GM12875 (cell line): Measurements from ENCODE around the gene CCNT2.

Experiments used
- H3K4me3 ChIP-seq: one replicate; pipeline ENCODE4 v1.5.1; 2011; ENCODE audit warnings: low read depth, low read length, control low read depth
- TF ChIP-seq, protein P1 (sequence below): IDR thresholded peaks from 2 replicates; pipeline ENCODE4 v1.5.1; 2011; ENCODE audit warnings: low read depth, mild to moderate bottlenecking, control low read depth, inconsistent platforms, low read length, moderate library complexity, borderline replicate concordance; ENCODE audit not compliant: insufficient read depth

CCNT2 gene

DNA sequence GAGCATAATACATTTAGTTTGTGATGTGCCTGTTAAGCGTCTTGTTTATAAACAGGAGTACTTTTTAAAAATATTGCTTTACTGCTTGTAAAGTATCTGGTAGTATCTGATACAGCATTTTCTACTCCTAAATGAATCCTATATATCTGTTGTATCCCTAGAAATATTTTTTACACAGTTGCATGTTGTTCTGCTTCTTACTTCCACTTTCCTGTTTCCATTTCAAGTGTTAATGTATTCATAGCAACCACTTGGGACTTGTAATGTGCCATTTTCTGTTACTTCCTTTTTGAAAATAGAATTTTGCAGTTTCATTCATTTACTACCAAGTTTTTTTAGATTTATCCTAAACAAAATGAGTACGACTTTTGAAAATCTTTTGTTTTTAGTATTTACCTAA, 24.9 kb downstream of the CCNT2 start:
- TF ChIP-seq, protein P1, sequence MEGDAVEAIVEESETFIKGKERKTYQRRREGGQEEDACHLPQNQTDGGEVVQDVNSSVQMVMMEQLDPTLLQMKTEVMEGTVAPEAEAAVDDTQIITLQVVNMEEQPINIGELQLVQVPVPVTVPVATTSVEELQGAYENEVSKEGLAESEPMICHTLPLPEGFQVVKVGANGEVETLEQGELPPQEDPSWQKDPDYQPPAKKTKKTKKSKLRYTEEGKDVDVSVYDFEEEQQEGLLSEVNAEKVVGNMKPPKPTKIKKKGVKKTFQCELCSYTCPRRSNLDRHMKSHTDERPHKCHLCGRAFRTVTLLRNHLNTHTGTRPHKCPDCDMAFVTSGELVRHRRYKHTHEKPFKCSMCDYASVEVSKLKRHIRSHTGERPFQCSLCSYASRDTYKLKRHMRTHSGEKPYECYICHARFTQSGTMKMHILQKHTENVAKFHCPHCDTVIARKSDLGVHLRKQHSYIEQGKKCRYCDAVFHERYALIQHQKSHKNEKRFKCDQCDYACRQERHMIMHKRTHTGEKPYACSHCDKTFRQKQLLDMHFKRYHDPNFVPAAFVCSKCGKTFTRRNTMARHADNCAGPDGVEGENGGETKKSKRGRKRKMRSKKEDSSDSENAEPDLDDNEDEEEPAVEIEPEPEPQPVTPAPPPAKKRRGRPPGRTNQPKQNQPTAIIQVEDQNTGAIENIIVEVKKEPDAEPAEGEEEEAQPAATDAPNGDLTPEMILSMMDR: no peak

DNA sequence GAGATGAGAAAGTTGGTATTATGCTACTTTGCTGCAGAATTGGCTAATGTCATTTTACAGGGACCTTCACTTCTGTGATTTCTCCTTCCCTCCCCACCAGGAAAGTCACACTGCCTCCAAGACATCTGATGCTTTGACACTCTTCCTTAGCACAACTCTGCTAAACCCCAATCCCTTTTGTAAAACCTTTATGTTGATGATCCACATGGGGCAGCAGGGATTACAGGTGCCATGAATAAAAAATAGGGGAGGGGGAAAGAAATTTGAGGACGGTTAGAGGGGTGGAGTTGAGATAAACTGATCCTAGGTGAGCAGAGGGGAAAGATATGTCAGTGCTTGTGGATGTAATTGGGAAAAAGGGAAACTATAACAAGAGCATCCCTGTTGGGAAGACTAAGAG, 26.4 kb downstream of the CCNT2 start:
- TF ChIP-seq, protein P1: no peak
- H3K4me3 ChIP-seq: no peak overlapping the region

More for the DNA sequence above, 24.9 kb downstream of the CCNT2 start:
- no peak overlapping the region for H3K4me3 ChIP-seq

DNA sequence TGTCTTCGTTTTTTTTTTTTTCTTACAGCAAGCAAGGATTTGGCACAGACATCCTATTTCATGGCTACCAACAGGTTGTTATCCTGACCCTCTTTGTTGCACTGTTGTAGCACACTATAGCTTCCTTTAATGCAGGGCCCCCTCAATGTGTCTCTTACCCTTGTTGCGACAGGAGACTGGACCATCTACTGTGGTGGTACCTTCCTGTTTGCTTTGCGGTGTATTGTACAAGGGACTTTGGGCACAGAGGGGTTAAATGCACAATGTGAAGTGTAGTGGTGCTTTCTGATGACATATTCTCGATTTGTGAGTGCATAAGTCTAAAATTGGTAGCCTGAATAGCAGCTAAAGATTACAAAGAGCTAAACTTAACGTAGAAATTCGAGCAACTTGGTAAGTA, 27.5 kb downstream of the CCNT2 start:
- TF ChIP-seq, protein P1: no peak
- H3K4me3 ChIP-seq: no peak overlapping the region

DNA sequence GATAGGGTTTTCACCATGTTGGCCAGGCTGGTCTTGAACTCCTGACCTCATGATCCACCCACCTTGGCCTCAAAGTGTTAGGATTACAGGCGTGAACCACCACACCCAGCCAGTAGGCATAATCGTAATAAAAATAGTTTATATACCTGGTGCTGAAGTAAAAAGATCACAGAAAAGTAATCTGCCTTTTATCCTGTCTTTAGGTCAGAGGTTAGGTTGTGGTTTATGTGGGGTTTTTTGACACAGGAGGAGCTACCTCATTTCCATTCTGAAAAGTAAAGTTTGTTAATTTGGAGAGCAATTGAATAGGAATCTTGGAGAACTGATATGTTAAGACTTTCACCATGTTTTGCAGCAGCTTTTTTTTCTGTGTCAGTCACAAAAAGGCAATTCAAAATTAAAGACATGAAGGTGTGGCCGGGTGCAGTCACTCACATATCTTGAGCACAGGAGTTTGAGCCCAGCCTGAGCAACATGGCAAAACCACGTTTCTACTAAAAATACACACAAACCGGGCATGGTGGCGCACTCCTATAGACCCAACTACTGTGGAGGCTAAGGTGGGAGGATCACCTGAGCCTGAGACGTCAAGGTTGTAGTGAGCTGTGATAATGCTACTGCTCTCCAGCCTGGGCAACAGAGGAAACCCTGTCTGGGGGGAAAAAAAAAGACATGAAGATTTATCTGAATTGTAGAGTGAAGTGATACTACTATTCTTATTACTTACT, 31.5 kb downstream of the CCNT2 start:
- no peak overlapping the region for H3K4me3 ChIP-seq
- TF ChIP-seq, protein P1: no peak

DNA sequence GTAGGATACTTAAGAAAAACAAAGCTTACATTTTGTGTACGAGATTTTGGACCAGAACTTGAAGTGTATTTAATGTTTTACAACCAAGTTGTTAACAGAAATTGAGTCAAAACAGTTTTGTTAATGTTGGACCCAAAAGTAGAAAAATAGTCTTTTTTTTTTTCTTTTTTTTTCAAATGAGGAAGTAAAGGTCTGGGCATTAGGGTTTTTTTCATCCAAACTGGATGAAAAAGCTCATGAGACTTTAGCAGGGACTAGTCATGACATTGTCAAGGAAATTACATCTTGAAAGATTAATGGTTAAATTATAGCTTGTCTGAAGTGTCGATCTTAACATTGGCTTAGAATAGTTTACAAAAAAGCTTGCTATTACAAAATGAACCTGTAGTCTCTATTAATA, 32.3 kb downstream of the CCNT2 start:
- H3K4me3 ChIP-seq: no peak overlapping the region
- TF ChIP-seq, protein P1: no peak

DNA sequence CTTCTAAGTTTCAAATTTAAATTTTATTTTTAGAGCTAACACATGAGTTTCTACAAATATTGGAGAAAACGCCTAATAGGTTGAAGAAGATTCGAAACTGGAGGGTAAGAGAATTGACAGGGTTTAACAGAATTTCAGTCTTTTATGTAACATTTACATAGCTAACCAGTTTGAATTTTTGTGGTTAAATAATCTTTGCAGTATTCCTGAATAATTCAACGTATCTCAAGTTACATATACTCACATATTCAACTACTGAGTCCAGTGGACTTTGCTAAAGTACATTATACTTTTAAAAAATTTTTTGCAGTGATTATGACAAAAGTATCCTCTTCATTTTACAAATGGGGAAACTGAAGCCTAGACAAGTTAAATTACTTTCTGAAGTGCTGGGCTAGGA, 34.0 kb downstream of the CCNT2 start:
- TF ChIP-seq, protein P1: no peak
- H3K4me3 ChIP-seq: no peak overlapping the region

DNA sequence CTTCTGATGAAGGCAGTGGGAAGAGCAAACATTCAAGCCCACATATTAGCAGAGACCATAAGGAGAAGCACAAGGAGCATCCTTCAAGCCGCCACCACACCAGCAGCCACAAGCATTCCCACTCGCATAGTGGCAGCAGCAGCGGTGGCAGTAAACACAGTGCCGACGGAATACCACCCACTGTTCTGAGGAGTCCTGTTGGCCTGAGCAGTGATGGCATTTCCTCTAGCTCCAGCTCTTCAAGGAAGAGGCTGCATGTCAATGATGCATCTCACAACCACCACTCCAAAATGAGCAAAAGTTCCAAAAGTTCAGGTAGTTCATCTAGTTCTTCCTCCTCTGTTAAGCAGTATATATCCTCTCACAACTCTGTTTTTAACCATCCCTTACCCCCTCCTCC, 35.4 kb downstream of the CCNT2 start:
- TF ChIP-seq, protein P1: no peak
- no peak overlapping the region for H3K4me3 ChIP-seq
